Retinal pigment epithelial cell (primary cell): ENCODE results near the gene OR5AS1.

ENCODE experiments used
- DNase-seq: peaks from one replicate; pipeline ENCODE4 v3.0.0-alpha.2; 2010; ENCODE audit warnings: low read depth
- H3K4me3 ChIP-seq: 2 replicates; pipeline ENCODE4 v1.5.1; 2011; ENCODE audit warnings: mild to moderate bottlenecking, low read length, control low read depth, moderate library complexity
- CTCF ChIP-seq: conservative IDR thresholded peaks from 2 replicates; pipeline ENCODE4 v1.5.1; 2011; ENCODE audit warnings: low read depth, low read length, control low read depth, inconsistent platforms

Gene OR5AS1

GRCh38 chr11:56066980-56067379 lies 39.5 kb downstream of the OR5AS1 start:
- DNase-seq, result no peak
- no peak for TF ChIP-seq CTCF
- no peak overlapping the region for H3K4me3 ChIP-seq
